Measurements from ENCODE around the gene ITPA. TPM values are rescaled to one million over a fixed set of nuclear protein-coding genes. Genes with fewer than 3 reads are reported as not detected.

The ITPA gene
- total RNA-seq, 1 experiment from 2014 or later: 103 TPM

DNA sequence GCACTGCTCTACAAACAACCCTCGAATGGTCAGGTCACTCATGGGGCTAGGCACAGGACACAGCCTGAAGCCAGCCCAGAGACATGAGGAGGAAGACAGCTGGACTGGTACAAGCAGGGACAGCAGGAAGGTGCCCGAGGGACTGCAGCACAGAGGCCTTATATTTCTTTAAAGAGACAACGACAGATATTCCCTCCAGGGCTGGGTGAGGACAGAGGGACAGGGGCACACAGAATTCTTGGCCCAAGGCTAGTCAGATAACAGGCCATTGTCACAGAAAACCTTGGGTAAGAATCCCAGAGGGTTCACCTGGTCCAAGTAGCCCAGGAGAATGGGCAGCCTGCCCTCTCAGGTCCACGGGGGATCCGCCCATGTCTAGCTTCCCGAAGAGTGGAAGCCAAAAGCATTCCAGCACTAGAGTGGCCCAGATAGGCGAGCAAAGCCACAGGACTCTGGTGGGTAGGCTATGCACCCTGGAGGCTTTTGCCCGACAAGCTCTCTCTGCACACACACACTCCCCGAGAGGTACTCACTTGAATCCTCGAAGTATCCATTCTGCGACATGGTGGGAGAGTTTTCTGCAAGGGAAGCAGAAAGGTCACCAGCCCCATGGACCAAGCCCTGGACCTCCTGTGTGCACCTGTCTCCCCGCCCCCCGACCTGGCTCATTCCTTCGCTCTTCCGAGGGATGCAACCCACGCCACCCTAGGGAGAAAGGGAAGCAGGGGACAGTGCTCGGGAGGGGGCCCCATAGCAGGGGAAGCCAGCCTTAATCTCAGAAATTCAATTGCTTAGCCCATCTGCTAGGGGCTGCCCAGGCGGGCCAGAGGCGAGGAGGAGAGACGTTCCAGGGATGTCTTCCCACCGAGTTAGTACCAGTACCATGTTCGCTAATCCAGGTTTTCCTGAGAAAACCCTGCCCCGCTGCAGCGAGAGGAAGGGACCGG, 28.0 kb downstream of the ITPA start:
- DNase-seq (ENCODE audit: low read depth): no peak
- in situ Hi-C loops (cut with HindIII; ENCODE audit: low pct_unique_long_range_greater_than_20kb, low sequenced_read_pairs): no loop called here

DNA sequence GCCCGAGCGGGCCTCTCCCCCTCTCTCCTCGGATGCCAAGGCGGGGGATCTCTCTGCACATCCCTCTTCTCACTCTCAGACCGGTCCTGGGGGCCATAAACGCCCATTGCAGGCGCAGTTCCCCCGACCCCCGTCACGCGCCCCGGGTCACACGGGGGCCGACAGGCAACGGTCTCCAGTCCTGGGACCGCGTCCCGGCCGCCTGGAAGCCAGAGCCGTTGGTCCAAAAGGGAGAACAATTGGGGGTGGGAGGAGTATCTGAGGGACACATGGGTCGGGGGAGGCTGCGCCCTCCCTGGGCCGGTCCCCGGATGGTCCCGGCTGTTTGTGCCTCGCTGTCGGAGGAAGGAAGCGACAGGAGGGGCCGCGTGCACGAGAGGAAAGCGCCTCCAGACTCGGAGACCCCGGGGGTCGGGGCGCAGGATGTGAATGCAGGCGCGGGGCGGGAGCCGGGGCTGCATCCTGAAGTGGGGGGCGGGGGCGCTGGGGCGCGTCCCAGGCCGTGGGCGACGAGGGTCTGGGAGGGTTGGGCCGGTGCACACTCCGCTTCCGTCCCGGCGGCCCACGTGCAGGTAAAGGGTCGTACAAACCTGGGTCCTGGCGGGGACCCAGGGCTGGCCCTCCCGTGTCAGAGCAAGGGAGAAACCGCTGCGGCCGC, 28.8 kb downstream of the ITPA start:
- no peak for DNase-seq (ENCODE audit: low read depth)
- in situ Hi-C loops (cut with HindIII; ENCODE audit: low pct_unique_long_range_greater_than_20kb, low sequenced_read_pairs): no loop called here

DNA sequence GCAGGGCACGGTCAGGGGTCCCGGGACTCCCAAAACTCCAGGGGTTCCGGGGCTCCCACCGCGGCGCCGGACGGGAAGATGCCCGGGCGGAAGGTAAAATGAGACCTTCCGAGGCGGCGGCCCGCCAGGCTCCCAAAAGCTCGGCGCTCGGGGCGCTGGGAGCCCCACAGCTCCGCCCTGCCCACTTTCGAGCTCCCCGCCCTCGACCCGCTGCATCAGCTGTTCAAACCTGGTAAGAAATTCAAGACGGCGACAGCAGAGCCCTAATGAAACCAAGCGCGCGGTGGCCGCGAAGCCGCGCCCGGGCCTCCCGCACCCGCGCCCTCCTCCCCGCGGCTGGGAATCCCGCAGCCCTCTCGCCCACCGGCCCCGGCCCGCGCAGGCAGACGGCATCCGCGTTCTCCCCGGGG, 29.3 kb downstream of the ITPA start:
- in situ Hi-C loops (cut with HindIII; ENCODE audit: low pct_unique_long_range_greater_than_20kb, low sequenced_read_pairs): no loop called here
- no peak for DNase-seq (ENCODE audit: low read depth)

DNA sequence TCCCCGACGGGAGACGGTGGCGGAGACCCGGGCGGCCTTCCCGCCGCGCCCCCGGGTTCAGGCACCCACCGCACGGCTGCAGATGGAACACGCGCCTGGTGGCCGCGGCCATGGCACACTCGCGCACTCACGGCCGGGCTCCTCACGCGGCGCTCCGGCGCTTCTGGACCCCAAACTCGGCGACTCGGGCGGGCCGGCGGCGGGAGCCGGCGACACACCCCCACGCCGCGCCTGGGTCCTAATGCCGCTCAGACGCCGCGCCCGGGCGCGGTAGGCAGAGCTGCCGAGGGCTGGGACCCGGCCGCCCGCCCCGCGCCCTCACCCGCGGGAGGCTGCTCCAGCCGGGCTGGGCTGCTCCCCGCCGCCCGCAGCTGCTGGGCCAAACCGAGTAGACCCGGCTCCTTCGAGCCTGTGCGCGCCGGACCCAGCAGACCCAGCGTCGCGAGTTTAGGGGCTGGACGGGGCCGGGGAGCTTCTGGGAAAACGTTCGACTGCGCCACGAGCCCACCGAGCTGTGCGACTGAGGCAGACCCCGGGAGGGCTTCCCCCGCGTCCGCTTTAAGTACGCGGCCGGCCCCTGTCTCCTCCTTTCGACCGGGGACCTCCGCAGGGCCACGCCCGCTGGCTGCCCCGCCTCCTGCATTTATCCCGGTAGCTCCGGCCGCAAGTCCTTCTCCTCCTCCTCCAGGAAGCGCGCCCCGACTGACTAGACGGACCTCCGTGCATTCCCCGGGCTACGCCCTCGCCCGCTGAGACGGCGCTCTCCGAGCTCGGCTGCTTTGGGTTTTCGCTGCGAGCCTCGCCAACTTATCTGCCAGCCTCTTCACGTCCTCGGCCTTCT, 29.9 kb downstream of the ITPA start, which contains the start of gene SLC4A11:
Gene SLC4A11 (minus strand): TSS at position 165 of the 841 bp plus-strand sequence. CDS start 53 bp downstream, at position 112.
- peak; percentile 70 for DNase-seq (ENCODE audit: low read depth)
- in situ Hi-C loops (cut with HindIII; ENCODE audit: low pct_unique_long_range_greater_than_20kb, low sequenced_read_pairs): no loop called here

DNA sequence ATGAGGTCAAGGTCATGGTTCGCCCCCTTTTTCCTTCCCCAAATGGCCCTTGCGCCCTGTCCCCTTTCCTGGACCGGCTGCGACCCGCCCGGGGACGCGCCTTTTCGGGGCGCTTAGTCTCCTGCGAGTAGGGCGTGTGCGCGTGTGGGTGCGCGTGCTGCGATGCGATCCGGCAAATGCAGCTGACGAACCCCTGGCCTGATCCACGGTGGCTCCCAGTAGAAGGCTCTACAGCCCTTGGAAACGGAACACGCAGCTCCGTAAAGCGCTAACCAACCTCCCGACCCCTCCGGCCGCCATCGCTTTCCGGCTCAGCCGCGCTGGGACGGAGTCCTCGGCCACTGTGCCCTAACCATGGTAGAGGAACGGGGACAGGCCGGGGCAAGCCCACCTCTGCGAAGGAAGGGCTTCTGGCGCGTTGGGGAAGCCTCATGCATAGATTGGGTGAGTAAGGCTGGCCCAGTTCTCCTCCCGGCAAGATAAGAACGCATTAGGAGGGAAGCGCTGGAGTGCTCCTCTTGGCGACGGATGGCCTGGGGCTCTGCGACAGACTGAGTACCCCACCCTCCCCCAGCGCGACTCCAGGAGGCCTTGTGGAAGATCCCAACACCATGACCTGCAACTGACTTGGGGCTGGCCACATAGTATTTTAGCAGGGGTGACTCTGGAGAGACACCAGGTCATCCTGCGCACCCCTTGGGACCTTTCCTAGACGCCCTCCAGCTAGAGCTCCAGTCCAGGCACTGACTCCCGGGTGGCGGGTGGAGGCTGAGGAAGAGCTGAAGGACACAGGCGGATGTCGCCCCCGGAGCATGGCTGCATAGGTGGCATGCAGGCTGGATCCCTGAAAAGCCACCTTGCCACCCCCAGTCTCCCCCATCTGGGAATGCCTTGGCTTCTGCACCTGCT, 30.8 kb downstream of the ITPA start:
- in situ Hi-C loops (cut with HindIII; ENCODE audit: low pct_unique_long_range_greater_than_20kb, low sequenced_read_pairs): no loop called here
- DNase-seq (ENCODE audit: low read depth): no peak

DNA sequence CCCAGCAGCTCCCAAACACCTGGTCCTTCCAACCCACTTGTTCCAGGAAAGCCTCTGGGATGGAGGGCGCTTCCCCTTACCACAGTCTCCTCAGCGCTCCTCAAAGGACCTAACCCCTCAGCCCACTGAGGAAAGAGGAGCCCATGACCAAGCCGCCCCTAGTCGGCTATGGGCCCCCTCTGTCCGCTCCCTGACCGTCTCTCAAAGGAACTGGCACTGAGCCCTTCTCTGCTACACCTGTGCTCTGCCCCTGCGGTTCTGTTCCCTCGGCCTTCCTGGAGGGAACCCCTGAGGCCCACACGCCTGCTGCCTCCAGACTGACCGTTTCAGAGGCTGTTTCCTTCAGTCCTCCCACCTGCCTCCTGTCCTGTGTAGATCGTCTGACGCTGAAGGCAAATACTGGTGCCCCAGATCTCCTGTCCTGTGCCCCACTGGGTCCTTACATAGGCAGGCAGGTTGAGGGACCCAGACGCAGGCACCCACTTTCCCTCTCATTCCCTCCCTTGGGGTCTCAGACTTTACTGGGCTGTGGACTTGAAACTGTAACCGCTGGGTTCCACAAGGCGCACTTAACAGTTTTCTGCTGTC, 31.6 kb downstream of the ITPA start:
- in situ Hi-C loops (cut with HindIII; ENCODE audit: low pct_unique_long_range_greater_than_20kb, low sequenced_read_pairs): no loop called here
- no peak for DNase-seq (ENCODE audit: low read depth)

DNA sequence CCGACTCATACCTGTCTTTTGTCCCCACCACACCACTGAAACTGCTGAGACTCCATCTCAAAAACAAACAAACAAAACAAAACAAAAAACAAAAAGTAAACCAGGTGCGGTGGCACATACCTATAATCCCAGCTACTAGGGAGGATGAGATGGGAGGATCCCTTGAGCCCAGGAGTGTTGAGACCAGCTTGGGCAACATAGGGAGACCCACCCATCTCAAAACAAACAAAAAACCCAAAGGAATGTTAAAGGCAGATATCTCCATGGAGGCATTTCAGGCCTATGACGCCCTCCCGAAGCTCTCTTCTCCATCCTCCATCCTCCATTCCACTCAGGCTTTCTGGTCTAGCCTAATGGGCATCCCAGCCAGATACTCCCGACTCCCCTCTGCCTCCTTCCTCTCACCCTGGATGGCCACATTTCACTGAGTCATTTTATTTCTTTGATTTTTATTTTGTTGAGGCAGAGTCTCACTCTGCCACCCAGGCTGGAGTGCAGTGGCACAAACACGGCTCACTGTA, 32.9 kb downstream of the ITPA start:
- in situ Hi-C loops (cut with HindIII; ENCODE audit: low pct_unique_long_range_greater_than_20kb, low sequenced_read_pairs): no loop called here
- DNase-seq (ENCODE audit: low read depth): no peak

DNA sequence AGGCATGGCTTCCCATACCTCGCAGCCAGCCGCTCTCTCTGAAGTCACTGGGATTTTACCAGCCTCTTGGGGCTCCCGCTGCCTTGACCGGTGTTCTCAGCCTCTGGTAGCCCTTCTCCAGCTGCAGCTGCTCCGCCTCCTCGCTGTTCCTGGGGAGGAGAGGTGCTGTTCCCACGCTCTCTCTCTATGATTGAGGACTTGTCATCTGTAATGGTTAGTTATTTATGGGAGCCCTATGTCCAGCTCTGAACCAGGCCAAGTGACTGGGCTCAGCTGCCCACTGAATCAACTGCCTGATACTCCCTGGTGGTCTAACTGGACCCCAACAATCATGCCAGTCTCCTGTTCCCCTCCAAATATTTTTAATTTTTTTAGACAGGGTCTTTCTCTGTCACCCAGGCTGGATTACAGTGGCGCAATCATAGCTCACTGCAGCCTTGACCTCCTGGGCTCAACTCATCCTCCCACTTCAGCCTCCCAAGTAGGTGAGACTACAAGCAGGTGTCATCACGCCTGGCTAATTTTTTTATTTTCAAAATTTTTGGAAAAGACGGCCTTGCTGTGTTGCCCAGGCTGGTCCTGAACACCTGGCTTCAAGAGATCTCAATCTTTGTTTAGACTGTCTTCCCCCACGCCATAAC, 34.5 kb downstream of the ITPA start:
- in situ Hi-C loops (cut with HindIII; ENCODE audit: low pct_unique_long_range_greater_than_20kb, low sequenced_read_pairs): no loop called here
- no peak for DNase-seq (ENCODE audit: low read depth)

DNA sequence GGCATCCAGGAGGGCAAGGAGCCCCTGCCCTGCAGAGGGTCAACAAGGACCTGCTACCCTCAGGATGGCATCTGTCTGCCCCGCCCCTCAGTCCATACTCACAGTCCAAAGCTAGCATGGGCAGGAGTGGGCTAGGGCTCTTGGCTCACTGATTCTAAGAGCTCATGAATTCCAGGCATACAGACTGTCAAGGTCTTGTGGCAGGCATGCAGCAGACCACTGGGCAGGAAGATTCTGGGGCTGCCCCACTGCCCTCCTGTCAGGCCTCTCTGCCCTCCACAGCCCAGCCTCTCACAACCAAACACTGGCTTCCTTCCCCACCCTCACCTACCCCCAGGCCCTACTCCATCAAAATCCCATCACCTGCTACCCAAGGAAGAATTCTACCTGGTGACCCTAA, 35.3 kb downstream of the ITPA start:
- DNase-seq (ENCODE audit: low read depth): no peak
- in situ Hi-C loops (cut with HindIII; ENCODE audit: low pct_unique_long_range_greater_than_20kb, low sequenced_read_pairs): no loop called here

DNA sequence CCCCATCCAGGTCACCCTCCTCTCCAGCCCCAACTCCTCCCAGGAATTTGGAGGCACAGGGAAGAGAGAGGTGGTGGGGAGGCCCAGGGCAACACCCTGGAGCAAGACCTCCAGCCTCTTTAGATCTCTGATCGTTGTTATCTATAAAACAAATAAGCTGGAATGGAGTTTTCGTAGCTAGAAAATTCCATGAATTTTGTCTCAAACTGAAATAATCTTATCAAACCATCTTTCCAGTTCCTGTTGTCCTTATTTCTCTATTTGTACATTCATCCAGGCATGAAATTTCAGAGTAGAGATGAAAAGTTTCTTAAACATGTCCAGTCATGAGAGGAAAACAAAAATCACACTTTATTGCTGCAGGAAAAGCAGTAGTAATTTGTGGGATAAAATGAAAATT, 35.9 kb downstream of the ITPA start:
- in situ Hi-C loops (cut with HindIII; ENCODE audit: low pct_unique_long_range_greater_than_20kb, low sequenced_read_pairs): no loop called here
- no peak for DNase-seq (ENCODE audit: low read depth)

DNA sequence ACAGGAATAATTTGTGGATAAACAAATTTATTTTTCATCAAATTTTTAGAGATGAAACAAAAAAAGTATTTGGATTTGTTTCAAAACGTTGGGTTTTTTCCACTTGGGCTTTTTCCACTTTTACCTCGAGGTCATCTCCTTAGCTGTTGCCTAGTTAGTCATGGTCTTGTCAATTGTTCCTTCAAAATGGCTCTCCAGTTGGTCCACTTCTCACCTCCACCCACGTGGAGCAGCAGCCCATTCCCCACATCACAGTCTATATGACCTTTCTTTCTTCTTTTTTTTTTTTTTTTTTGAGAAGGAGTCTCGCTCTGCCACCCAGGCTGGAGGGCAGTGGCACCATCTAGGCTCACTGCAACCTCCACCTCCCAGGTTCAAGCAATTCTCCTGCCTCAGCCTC, 36.4 kb downstream of the ITPA start:
- in situ Hi-C loops (cut with HindIII; ENCODE audit: low pct_unique_long_range_greater_than_20kb, low sequenced_read_pairs): no loop called here
- DNase-seq (ENCODE audit: low read depth): no peak

DNA sequence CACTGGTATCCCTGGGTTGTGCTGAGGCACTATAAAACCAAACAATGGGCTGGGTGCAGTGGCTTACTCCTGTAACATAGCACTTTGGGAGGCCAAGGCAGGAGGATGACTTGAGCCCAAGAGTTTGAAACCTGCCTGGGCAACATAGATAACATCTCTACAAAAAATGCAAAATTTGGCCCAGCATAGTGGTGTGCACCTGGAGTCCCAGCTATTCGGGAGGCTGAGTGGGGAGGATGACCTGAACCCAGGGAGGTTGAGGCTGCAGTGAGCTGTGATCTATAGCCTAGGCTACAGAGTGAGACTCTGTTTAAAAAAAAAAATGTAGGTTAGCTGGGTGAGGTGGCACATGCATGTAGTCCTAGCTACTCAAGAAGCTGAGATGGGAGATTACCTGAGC, 37.4 kb downstream of the ITPA start:
- DNase-seq (ENCODE audit: low read depth): no peak
- in situ Hi-C loops (cut with HindIII; ENCODE audit: low pct_unique_long_range_greater_than_20kb, low sequenced_read_pairs): no loop called here

DNA sequence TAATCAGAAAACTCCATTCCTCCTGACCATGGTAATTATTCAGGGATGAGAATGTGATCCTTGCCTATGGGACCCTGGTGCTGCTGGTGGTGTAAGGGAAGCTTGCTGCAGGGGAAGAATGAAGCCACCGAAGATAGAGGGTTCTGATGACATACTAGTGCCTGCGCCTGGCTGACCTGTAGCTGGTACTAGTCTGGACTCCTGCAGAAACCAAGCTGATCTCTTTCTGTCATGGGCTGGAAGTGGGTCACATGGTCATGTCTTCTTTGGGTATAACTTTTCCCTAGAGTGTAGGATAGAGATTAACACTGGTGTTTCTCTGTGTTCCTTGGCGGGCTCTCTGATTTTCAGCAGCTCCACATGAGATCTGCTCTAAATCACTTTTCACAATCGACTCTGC, 38.3 kb downstream of the ITPA start:
- in situ Hi-C loops (cut with HindIII; ENCODE audit: low pct_unique_long_range_greater_than_20kb, low sequenced_read_pairs): no loop called here
- no peak for DNase-seq (ENCODE audit: low read depth)

DNA sequence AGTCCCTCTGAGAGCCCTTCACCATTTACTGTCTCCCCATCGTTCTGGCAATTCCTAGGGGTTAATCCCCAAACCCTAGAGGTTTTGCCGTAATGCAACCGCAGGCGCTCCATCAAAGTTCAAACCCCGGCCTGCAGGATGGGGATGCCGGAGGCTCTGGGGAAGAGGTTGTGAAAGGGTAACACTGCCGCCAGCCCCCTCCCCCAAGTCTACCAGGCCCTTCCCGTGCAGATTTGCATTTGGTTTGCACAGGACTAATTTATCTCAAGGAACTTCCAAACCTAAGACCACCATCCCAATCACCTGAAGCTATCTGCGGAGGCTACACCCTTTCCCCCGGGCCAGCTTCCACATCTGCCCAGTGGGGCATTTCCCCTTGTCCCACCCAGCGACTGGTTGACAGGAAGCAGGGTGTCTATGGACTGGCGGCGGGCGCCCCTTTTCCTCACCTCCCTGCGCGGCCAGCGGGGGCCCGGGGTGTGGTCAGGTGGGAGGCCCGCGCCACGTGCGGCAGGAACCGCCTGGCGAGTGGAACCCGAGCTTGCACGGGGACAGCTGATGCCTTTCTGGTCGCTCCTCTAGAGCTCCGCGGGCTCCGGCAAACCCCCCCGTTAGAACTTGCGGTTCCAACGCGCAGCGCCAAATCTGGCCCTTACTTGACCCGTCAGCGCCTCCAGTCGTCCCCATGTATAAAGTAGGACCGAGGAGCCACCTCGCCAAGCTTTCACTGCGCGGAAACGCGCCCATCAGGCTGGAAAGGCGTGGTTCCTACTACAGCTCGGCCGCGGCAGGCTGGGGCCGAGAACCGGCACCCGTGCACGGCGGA, 39.1 kb downstream of the ITPA start:
- no peak for DNase-seq (ENCODE audit: low read depth)
- in situ Hi-C loops (cut with HindIII; ENCODE audit: low pct_unique_long_range_greater_than_20kb, low sequenced_read_pairs): no loop called here

DNA sequence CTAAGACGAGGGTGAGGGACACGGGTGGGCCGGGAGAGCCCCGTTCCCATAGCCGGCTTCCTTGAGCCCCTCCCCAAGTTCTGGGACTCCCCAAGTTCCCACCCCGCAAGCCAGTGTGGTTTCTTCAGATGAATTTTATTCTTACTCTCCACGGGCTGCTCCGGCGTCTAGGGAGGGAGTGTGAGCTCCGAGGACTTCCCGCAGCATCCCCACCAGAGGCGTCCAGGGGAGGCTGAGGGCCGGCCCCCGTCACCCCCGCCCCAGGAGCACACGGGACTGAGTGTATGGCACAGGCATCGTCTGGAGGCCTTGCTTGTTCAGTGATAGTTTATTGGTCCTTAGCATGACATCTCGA, 39.7 kb downstream of the ITPA start:
- in situ Hi-C loops (cut with HindIII; ENCODE audit: low pct_unique_long_range_greater_than_20kb, low sequenced_read_pairs): no loop called here
- DNase-seq (ENCODE audit: low read depth): no peak

DNA sequence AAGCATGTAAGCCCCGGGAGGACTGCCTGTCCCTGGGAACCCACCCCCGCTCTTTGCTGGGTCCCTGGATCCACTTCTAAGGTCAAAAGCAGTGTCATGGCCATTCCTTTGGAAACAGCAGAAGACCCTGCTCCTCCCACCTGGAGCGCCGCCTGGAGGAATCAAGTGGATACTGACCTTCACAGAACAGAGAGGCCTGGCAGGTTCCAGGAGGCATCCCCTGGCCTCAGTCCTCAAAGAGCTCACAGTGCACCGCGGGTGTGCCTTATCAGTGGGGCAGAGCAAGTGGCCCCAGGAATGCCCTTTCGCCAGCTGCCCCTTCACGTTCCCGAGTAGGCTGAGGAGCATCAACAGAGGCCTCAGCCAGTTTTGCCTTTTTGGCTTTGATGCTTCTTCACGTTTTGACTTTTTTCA, 40.8 kb downstream of the ITPA start:
- in situ Hi-C loops (cut with HindIII; ENCODE audit: low pct_unique_long_range_greater_than_20kb, low sequenced_read_pairs): no loop called here
- no peak for DNase-seq (ENCODE audit: low read depth)
